Hepatocyte (in vitro differentiated cells): Measurements from ENCODE around the gene ANGPT4. TPM values are rescaled to one million over a fixed set of nuclear protein-coding genes. Genes with fewer than 3 reads are reported as not detected.

Experiments used
- DNase-seq: peaks from one replicate; pipeline ENCODE4 v3.0.0-alpha.2; 2016; ENCODE audit warnings: low spot score
- H2AFZ ChIP-seq: fragments of 200-600 bp; sonication (generic); 2 replicates; pipeline ENCODE4 v1.6.0; 2016; ENCODE audit warnings: antibody characterized with exemption, mild to moderate bottlenecking
- H3K27ac ChIP-seq: fragments of 200-600 bp; sonication (generic); 2 replicates; pipeline ENCODE4 v1.5.1; 2016; ENCODE audit warnings: mild to moderate bottlenecking
- H3K27me3 ChIP-seq: fragments of 200-600 bp; sonication (generic); 2 replicates; pipeline ENCODE4 v1.6.1; 2016
- H3K36me3 ChIP-seq: fragments of 200-600 bp; sonication (generic); replicated peaks from 2 replicates; pipeline ENCODE4 v1.5.1; 2016; ENCODE audit warnings: low read depth; ENCODE audit not compliant: insufficient read depth
- H3K4me1 ChIP-seq: fragments of 200-600 bp; sonication (generic); 2 replicates; pipeline ENCODE4 v1.5.1; 2016; ENCODE audit warnings: mild to moderate bottlenecking, moderate library complexity; ENCODE audit not compliant: insufficient read depth
- H3K4me2 ChIP-seq: fragments of 200-600 bp; sonication (generic); 2 replicates; pipeline ENCODE4 v1.6.0; 2016
- H3K4me3 ChIP-seq: fragments of 200-600 bp; sonication (generic); 2 replicates; pipeline ENCODE4 v1.5.1; 2016; ENCODE audit warnings: mild to moderate bottlenecking
- H3K79me2 ChIP-seq: fragments of 200-600 bp; sonication (generic); 2 replicates; pipeline ENCODE4 v1.6.0; 2017; ENCODE audit warnings: mild to moderate bottlenecking
- H3K9me2 ChIP-seq: fragments of 200-600 bp; sonication (generic); replicated peaks from 2 replicates; pipeline ENCODE4 v1.6.0; 2017; ENCODE audit warnings: mild to moderate bottlenecking; ENCODE audit not compliant: insufficient read depth
- H3K9me3 ChIP-seq: fragments of 200-600 bp; sonication (generic); 2 replicates; pipeline ENCODE4 v1.5.1; 2016; ENCODE audit warnings: low read depth, mild to moderate bottlenecking
- H4K20me1 ChIP-seq: fragments of 200-600 bp; sonication (generic); 2 replicates; pipeline ENCODE4 v1.6.0; 2016; ENCODE audit warnings: mild to moderate bottlenecking; ENCODE audit not compliant: insufficient read depth, poor library complexity, severe bottlenecking
- CTCF ChIP-seq: fragments of 200-600 bp; sonication (generic); IDR thresholded peaks from 2 replicates; pipeline ENCODE4 v1.5.1; 2016; ENCODE audit warnings: antibody characterized with exemption, mild to moderate bottlenecking; ENCODE audit not compliant: poor library complexity
- EZH2 ChIP-seq: fragments of 200-600 bp; sonication (generic); IDR thresholded peaks from 2 replicates; pipeline ENCODE4 v1.6.1; 2016; ENCODE audit warnings: antibody characterized with exemption, mild to moderate bottlenecking, borderline replicate concordance
- EZH2phosphoT487 ChIP-seq: fragments of 200-600 bp; sonication (generic); IDR thresholded peaks from one replicate; pipeline ENCODE4 v1.6.1; 2018; ENCODE audit warnings: antibody characterized with exemption, mild to moderate bottlenecking, low read depth, moderate library complexity; ENCODE audit not compliant: unreplicated experiment, severe bottlenecking
- WGBS: methylation state at CpG from one replicate; pipeline ENCODE4 v1.1.6; 2016; ENCODE audit warnings: low lambda C conversion rate; ENCODE audit errors: missing lambda C conversion rate; 5-methylcytosine and 5-hydroxymethylcytosine counted together
- polyA plus RNA-seq: library from polyadenylated mRNA; unstranded; fragments of >200 nt; fragmentation: Nextera tagmentation; extraction: Ambion mirVana; gene quantifications from 2 replicates; pipeline ENCODE4 v1.2.1, GENCODE V29; 2016
- total RNA-seq: library from RNA; depleted of rRNA; stranded (reverse); fragments of >200 nt; gene quantifications from 2 replicates; pipeline ENCODE4 v1.2.3, GENCODE V29; 2014

Gene ANGPT4
- total and polyA plus RNA-seq, 2 experiments from 2014 or later = not detected

DNA sequence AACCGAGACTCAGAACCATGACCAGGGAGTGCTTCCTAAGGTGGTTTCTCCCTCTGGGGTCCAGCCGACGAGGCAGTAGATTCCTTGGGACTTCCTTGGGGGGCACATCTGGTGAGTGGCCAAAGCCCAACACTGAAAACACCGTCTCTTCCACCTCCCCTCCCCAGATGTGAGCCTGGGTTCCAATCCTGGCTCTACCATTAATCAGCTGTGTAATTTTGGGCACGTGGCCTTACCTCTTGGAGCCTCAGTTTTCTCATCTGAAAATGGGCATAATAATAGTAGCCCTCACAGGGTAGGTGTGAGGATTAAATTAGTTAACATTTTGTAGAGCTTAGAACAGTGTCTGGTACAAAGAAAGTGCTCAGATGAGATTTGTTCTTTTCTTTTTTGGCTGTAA is 77.1 kb downstream of the ANGPT4 start:
- no peaks in the 10 kb centered on the region for H3K36me3 ChIP-seq
- no peaks in the 10 kb centered on the region for H3K9me3 ChIP-seq
- DNase-seq = no peak
- no peak for TF ChIP-seq CTCF
- no peaks in the 10 kb centered on the region for H4K20me1 ChIP-seq
- no peaks in the 10 kb centered on the region for H3K9me2 ChIP-seq
- no peak overlapping the region for H3K4me2 ChIP-seq
- WGBS = 98% methylated on average over 5 of the region's 5 CpGs
- H3K27me3 ChIP-seq = peaks cover 4% of the 10 kb centered on the region
- H2AFZ ChIP-seq = no peak overlapping the region
- peaks cover 6% of the 10 kb centered on the region for H3K79me2 ChIP-seq
- H3K27ac ChIP-seq = no peak overlapping the region
- no peak overlapping the region for H3K4me3 ChIP-seq
- H3K4me1 ChIP-seq = peaks cover 4% of the 10 kb centered on the region

- Histone ChIP-seq H4K20me1 (no peaks in the 10 kb centered on the region), H3K4me2 (no peak overlapping the region), H3K27me3 (peaks cover under 1% of the 10 kb centered on the region), H3K4me1 (peaks cover 4% of the 10 kb centered on the region), H3K4me3 (no peak overlapping the region), H3K79me2 (peaks cover 3% of the 10 kb centered on the region), H3K9me3 (no peaks in the 10 kb centered on the region), H3K9me2 (no peaks in the 10 kb centered on the region), H3K27ac (no peak overlapping the region), H3K36me3 (no peaks in the 10 kb centered on the region), H2AFZ (no peak overlapping the region)
- no peak for TF ChIP-seq EZH2phosphoT487
- no peak for TF ChIP-seq EZH2
- no peak for TF ChIP-seq CTCF
- WGBS = 95% methylated on average over 1 of the region's 1 CpG
- no peak for DNase-seq
Measured at GRCh38 chr20:836190-836589, 79.9 kb downstream of the ANGPT4 start.

DNA sequence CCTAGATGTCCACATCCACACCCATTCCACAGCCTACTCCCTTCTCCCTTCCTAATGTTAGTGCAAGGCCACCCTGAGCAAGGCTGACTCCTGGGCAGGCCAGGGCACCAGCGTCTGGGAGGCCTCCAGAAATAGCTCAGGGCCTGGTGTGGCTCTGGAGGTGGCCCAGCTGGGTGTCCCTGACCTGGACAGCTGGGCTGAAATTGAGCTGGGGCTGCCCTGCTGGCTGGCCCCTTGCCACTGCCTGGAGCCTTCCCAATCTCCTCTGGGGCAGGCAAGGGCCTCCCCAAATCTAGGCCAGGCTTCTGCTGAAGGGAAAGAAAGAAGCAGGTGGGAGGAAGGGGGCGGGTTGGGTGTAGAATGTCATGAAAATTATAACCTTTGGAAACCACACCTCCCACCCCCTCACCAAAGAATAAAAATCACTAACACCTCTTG is 80.5 kb downstream of the ANGPT4 start:
- Histone ChIP-seq H3K36me3 (no peaks in the 10 kb centered on the region), H3K4me1 (peaks cover 4% of the 10 kb centered on the region), H3K27me3 (no peaks in the 10 kb centered on the region), H3K27ac (no peak overlapping the region), H3K9me2 (no peaks in the 10 kb centered on the region), H2AFZ (no peak overlapping the region), H3K9me3 (no peaks in the 10 kb centered on the region), H3K4me2 (no peak overlapping the region), H3K79me2 (peaks cover 3% of the 10 kb centered on the region), H3K4me3 (no peak overlapping the region), H4K20me1 (no peaks in the 10 kb centered on the region)
- 83% methylated on average over 2 of the region's 2 CpGs for WGBS
- DNase-seq = no peak
- no peak for TF ChIP-seq EZH2phosphoT487

- H3K4me3 ChIP-seq = peak overlapping the region; percentile 68
- peak overlapping the region; percentile 73 for H3K4me2 ChIP-seq
- no peak overlapping the region for H3K27ac ChIP-seq
- H3K27me3 ChIP-seq = no peaks in the 10 kb centered on the region
- no peaks in the 10 kb centered on the region for H3K9me3 ChIP-seq
- peak overlapping the region; percentile 91 for H2AFZ ChIP-seq
- peaks cover 6% of the 10 kb centered on the region for H3K4me1 ChIP-seq
- peaks cover 3% of the 10 kb centered on the region for H3K79me2 ChIP-seq
- H3K36me3 ChIP-seq = no peaks in the 10 kb centered on the region
- TF ChIP-seq CTCF = no peak
- no peak for TF ChIP-seq EZH2phosphoT487
- no peak for TF ChIP-seq EZH2
- no peaks in the 10 kb centered on the region for H3K9me2 ChIP-seq
- H4K20me1 ChIP-seq = no peaks in the 10 kb centered on the region
- 7% methylated on average over 18 of the region's 18 CpGs for WGBS
- DNase-seq = no peak
Measured at GRCh38 chr20:834151-834746, 81.9 kb downstream of the ANGPT4 start.
